Dermis microvascular lymphatic vessel endothelial cell (primary cell): ENCODE results near the gene PROP1. TPM values are rescaled to one million over a fixed set of nuclear protein-coding genes. Genes with fewer than 3 reads are reported as not detected.
A peak's percentile ranks its signal among the peaks of the same experiment; 100 is the strongest.
"Not testable (repeated sequence)": the region's sequence is repeated elsewhere in the genome, so short reads cannot be mapped to it uniquely, and the experiment has no call there.

Experiments used
- DNase-seq, 2 donors: peaks; one replicate each; pipeline versions ENCODE4 v3.0.0 to v3.0.0-alpha.2; 2010; ENCODE audit warnings: low read depth in 2 of 2
- total RNA-seq: library from RNA; depleted of rRNA; stranded (reverse); fragments of >200 nt; gene quantifications from 2 replicates; pipeline ENCODE4 v1.2.1, GENCODE V29; 2014

The PROP1 gene
- total RNA-seq, 1 donor from 2014 or later, result not detected

GRCh38 chr5:177945601-177946283 lies 50.3 kb downstream of the PROP1 start:
- not testable (repeated sequence) for DNase-seq

DNA sequence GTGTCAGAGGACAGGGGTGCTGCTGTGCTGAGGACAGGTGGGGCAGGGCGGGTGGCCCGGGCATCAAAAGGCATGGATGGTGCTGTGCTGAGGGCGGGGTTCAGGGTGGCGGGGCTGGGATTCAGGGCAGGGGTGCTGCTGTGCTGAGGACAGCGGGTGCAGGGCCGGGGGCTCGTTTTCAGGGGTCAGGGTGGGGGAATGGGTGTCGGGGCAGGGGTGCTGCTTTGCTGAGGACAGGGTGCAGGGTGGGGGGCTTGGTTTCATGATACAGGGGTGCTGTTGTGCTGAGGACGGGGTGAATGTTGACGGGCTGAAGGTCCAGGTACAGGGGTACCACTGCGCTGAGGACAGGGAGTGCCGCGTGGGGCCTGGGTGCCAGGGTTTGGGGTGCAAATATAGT lies 50.9 kb downstream of the PROP1 start:
- DNase-seq, result not testable (repeated sequence)

- peak in 1 of 2 donors; percentile 5 for DNase-seq
Observed at GRCh38 chr5:177943805-177944736, 52.0 kb downstream of the PROP1 start.

- not testable (repeated sequence) for DNase-seq
Observed at GRCh38 chr5:177942896-177943295, 53.1 kb downstream of the PROP1 start.

Other genes starting within 250 kb of the PROP1 start
- gene FAM153A, start 213.3 kb downstream of the PROP1 start, total RNA-seq, result not detected in 2 replicates
- gene N4BP3, start 117.3 kb upstream of the PROP1 start, total RNA-seq, result 22.2 and 24.7 TPM in 2 replicates
- 29.4 and 33.6 TPM in 2 replicates for gene RMND5B, start 134.8 kb upstream of the PROP1 start, total RNA-seq
- 106 and 132 TPM in 2 replicates for gene NHP2, start 157.6 kb upstream of the PROP1 start, total RNA-seq
- not detected in 2 replicates for gene GMCL2, start 191.1 kb upstream of the PROP1 start, total RNA-seq
- gene HNRNPAB, start 208.3 kb upstream of the PROP1 start, total RNA-seq, result 37.5 and 46.4 TPM in 2 replicates
- gene PHYKPL, start 236.6 kb upstream of the PROP1 start, total RNA-seq, result 28.4 and 45.5 TPM in 2 replicates